Nephron (organoid): ENCODE data around the gene FOS.

Experiments
- H3K27ac Mint-ChIP-seq, 3 experiments: 2 replicates each; pipeline ENCODE4 v1.8.0; 2020; ENCODE audit warnings: mixed read lengths in 3 of 3, mild to moderate bottlenecking in 2 of 3, moderate library complexity in 1 of 3
- H3K27me3 Mint-ChIP-seq: 2 replicates; pipeline ENCODE4 v1.8.0; 2021; ENCODE audit warnings: low read depth, mild to moderate bottlenecking, moderate library complexity, mixed read lengths
- H3K36me3 Mint-ChIP-seq: 2 replicates; pipeline ENCODE4 v1.8.0; 2020; ENCODE audit warnings: low read depth, mixed read lengths
- H3K4me1 Mint-ChIP-seq: 2 replicates; pipeline ENCODE4 v1.8.0; 2020; ENCODE audit warnings: mixed read lengths
- H3K4me3 Mint-ChIP-seq, 3 experiments: 2 replicates each; pipeline ENCODE4 v1.8.0; 2020; ENCODE audit warnings: mild to moderate bottlenecking in 3 of 3, mixed read lengths in 3 of 3, moderate library complexity in 2 of 3
- H3K9me3 Mint-ChIP-seq: 2 replicates; pipeline ENCODE4 v1.8.0; 2020; ENCODE audit warnings: mixed read lengths
- CTCF ChIP-seq, 3 experiments: fragments of 200-600 bp; sonication (generic); IDR thresholded peaks; one replicate each; pipeline ENCODE4 v1.5.0; 2021; ENCODE audit warnings: antibody characterized with exemption in 3 of 3; ENCODE audit not compliant: unreplicated experiment in 3 of 3

The FOS gene

GRCh38 chr14:75254901-75255584 lies 23.6 kb upstream of the FOS start:
- Mint-ChIP-seq H3K4me1 (peaks cover 46% of the 10 kb centered on the region), H3K27me3 (no peaks in the 10 kb centered on the region), H3K4me3 (peak overlapping the region; percentile 10 to 44 (median 19)), H3K27ac (peak overlapping the region; percentile 83 to 87 (median 83)), H3K36me3 (no peaks in the 10 kb centered on the region), H3K9me3 (no peaks in the 10 kb centered on the region)
- no peak for TF ChIP-seq CTCF (IDR thresholded peaks at IDR 0.05; ENCODE audit: unreplicated experiment in 3 of 3)

- Mint-ChIP-seq H3K4me3 (peak overlapping the region; percentile 79 to 92 (median 86)), H3K27me3 (no peaks in the 10 kb centered on the region), H3K36me3 (no peaks in the 10 kb centered on the region), H3K4me1 (peaks cover 54% of the 10 kb centered on the region), H3K9me3 (no peaks in the 10 kb centered on the region), H3K27ac (peak overlapping the region; percentile 99 to 100 (median 100))
- no peak for TF ChIP-seq CTCF (IDR thresholded peaks at IDR 0.05; ENCODE audit: unreplicated experiment in 3 of 3)
Observed at GRCh38 chr14:75258079-75258802, 20.4 kb upstream of the FOS start.

- Mint-ChIP-seq H3K4me1 (peaks cover 53% of the 10 kb centered on the region), H3K4me3 (peak overlapping the region; percentile 79 to 92 (median 86)), H3K9me3 (no peaks in the 10 kb centered on the region), H3K36me3 (no peaks in the 10 kb centered on the region), H3K27me3 (no peaks in the 10 kb centered on the region), H3K27ac (peak overlapping the region; percentile 99 to 100 (median 100))
- TF ChIP-seq CTCF (IDR thresholded peaks at IDR 0.05; ENCODE audit: unreplicated experiment in 3 of 3), result no peak
Observed at GRCh38 chr14:75258803-75259509, 19.7 kb upstream of the FOS start.

- Mint-ChIP-seq H3K27me3 (no peaks in the 10 kb centered on the region), H3K36me3 (no peaks in the 10 kb centered on the region), H3K4me1 (peaks cover 48% of the 10 kb centered on the region), H3K9me3 (no peaks in the 10 kb centered on the region), H3K27ac (peak overlapping the region; percentile 99 to 100 (median 100)), H3K4me3 (peak overlapping the region; percentile 79 to 92 (median 86))
- peak in 1 of 3 experiments; percentile 14 for TF ChIP-seq CTCF (IDR thresholded peaks at IDR 0.05; ENCODE audit: unreplicated experiment in 3 of 3)
Observed at GRCh38 chr14:75259510-75259855, 19.1 kb upstream of the FOS start.

- Mint-ChIP-seq H3K36me3 (no peaks in the 10 kb centered on the region), H3K27ac (peak overlapping the region; percentile 99 to 100 (median 100)), H3K9me3 (no peaks in the 10 kb centered on the region), H3K4me1 (peaks cover 41% of the 10 kb centered on the region), H3K4me3 (peak overlapping the region; percentile 39 to 86 (median 51)), H3K27me3 (no peaks in the 10 kb centered on the region)
- TF ChIP-seq CTCF (IDR thresholded peaks at IDR 0.05; ENCODE audit: unreplicated experiment in 3 of 3), result no peak
Observed at GRCh38 chr14:75260025-75260763, 18.4 kb upstream of the FOS start.
